Esophagus muscularis mucosa (tissue), 4 donors: ENCODE results near the gene LAMP5.

Source experiments
- EP300 ChIP-seq: sonication (generic); formaldehyde crosslinking; IDR thresholded peaks from one replicate; pipeline ENCODE4 v1.6.1; 2017; ENCODE audit warnings: antibody characterized with exemption
- POLR2A ChIP-seq: fragments of 450-650 bp; IDR thresholded peaks from one replicate; pipeline ENCODE4 v1.6.1; 2017; ENCODE audit warnings: antibody characterized with exemption, moderate library complexity, mild to moderate bottlenecking, low read depth
- POLR2AphosphoS5 ChIP-seq, 2 donors: sonication (generic); formaldehyde crosslinking; IDR thresholded peaks; one replicate each; pipeline ENCODE4 v1.6.1; 2017; ENCODE audit warnings: antibody characterized with exemption in 2 of 2
- TF ChIP-seq, protein P1 (sequence below), 3 experiments: fragments of 200-600 bp in 2 of 3; fragments of 450-650 bp in 1 of 3; sonication (generic) in 2 of 3; IDR thresholded peaks; one replicate each; pipeline ENCODE4 v1.5.1; 2017 to 2019; ENCODE audit warnings: antibody characterized with exemption in 3 of 3, mild to moderate bottlenecking in 2 of 3, moderate library complexity in 1 of 3

DNA sequence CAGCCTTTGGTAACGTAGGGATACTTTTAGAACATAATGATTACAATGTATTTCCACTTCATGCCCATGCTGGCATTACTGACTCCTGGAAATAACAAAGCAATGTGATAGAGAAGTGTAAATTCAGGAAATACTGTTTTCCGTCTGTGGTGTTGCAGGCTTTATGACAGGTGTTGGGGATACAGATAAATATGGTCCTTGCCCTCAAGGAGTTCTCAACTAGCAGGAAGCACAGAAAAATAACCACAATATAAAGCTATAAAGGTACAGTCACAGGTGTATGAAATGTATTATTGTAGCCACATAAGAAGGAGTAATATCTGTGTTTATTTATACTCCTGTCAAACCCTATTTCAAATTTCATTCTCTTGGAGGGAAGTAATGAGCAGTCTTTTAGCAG, 12.9 kb upstream of the LAMP5 start:
- TF ChIP-seq EP300 (no peak), POLR2AphosphoS5 (IDR thresholded peaks at IDR 0.05) (no peak), POLR2A (no peak)
- TF ChIP-seq, protein P1, sequence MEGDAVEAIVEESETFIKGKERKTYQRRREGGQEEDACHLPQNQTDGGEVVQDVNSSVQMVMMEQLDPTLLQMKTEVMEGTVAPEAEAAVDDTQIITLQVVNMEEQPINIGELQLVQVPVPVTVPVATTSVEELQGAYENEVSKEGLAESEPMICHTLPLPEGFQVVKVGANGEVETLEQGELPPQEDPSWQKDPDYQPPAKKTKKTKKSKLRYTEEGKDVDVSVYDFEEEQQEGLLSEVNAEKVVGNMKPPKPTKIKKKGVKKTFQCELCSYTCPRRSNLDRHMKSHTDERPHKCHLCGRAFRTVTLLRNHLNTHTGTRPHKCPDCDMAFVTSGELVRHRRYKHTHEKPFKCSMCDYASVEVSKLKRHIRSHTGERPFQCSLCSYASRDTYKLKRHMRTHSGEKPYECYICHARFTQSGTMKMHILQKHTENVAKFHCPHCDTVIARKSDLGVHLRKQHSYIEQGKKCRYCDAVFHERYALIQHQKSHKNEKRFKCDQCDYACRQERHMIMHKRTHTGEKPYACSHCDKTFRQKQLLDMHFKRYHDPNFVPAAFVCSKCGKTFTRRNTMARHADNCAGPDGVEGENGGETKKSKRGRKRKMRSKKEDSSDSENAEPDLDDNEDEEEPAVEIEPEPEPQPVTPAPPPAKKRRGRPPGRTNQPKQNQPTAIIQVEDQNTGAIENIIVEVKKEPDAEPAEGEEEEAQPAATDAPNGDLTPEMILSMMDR (IDR thresholded peaks at IDR 0.05), result no peak
